BJ (cell line): ENCODE results near the gene FMNL2. TPM values are rescaled to one million over a fixed set of nuclear protein-coding genes. Genes with fewer than 3 reads are reported as not detected.

Experiments used
- CTCF ChIA-PET: fragments of 350-600 bp; formaldehyde crosslinking; extraction: SDS; loops from one replicate; lab custom pipeline; 2021; ENCODE audit warnings: antibody characterized with exemption, inconsistent platforms; lab: Yijun Ruan, JAX
- POLR2A ChIA-PET: fragments of 300-600 bp; sonication (Branson Sonifier 250); formaldehyde crosslinking; extraction: SDS; loops from one replicate; lab custom pipeline; 2021; ENCODE audit warnings: antibody characterized with exemption; lab: Charles Lee
- DNase-seq: peaks from one replicate; pipeline ENCODE4 v3.0.0-alpha.2; 2011; ENCODE audit warnings: low read depth
- H3K27me3 ChIP-seq: 2 replicates; pipeline ENCODE4 v1.6.0; 2011; ENCODE audit warnings: low read length; ENCODE audit not compliant: control insufficient read depth, insufficient read depth
- H3K36me3 ChIP-seq: 2 replicates; pipeline ENCODE4 v1.5.1; 2011; ENCODE audit warnings: low read length; ENCODE audit not compliant: control insufficient read depth, insufficient read depth
- H3K4me3 ChIP-seq: 2 replicates; pipeline ENCODE4 v1.5.1; 2011; ENCODE audit warnings: low read depth, mild to moderate bottlenecking, control low read depth, low read length
- CTCF ChIP-seq: IDR thresholded peaks from 2 replicates; pipeline ENCODE4 v1.5.1; 2011; ENCODE audit warnings: low read depth, mild to moderate bottlenecking, control low read depth, inconsistent platforms, low read length, moderate library complexity; ENCODE audit not compliant: insufficient read depth
- polyA plus RNA-seq: library from polyadenylated mRNA; depleted of rRNA; stranded (reverse); fragments of >200 nt; gene quantifications from 2 replicates; pipeline ENCODE4 v1.2.3, GENCODE V29; 2011

FMNL2 gene
- polyA plus RNA-seq, 1 experiment, result 2.4 TPM

- TF ChIP-seq CTCF, result no peak
- Histone ChIP-seq H3K4me3 (no peak overlapping the region), H3K27me3 (no peaks in the 10 kb centered on the region), H3K36me3 (no peaks in the 10 kb centered on the region)
- no peak for DNase-seq
- ChIA-PET CTCF (no interaction called here), POLR2A (no interaction called here)
Measured at GRCh38 chr2:152492911-152493310, 157.9 kb downstream of the FMNL2 start.

DNA sequence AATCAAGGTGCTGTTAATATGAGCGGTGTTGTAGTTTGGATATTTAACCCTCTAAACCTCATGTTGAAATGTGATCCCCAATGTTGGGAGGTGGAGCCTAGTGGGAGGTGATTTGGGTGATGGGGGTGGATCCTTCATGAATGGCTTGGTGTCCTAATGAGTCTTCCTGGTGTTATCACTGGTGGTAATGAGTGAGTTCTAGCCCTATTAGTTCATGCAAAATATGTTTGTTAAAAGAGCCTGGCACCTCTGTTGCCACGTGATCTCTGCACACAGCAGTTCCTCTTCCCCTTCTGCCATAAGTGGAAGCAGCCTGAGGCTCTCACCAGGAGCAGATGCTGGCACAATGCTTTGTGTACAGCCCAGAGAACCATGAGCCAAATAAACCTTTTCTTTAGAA, 158.4 kb downstream of the FMNL2 start:
- Histone ChIP-seq H3K4me3 (no peak overlapping the region), H3K27me3 (no peaks in the 10 kb centered on the region), H3K36me3 (no peaks in the 10 kb centered on the region)
- DNase-seq, result no peak
- no peak for TF ChIP-seq CTCF
- CTCF ChIA-PET, result no interaction called here
- POLR2A ChIA-PET, result no interaction called here

GRCh38 chr2:152493945-152494528, 159.1 kb downstream of the FMNL2 start:
- Histone ChIP-seq H3K27me3 (no peaks in the 10 kb centered on the region), H3K4me3 (no peak overlapping the region), H3K36me3 (no peaks in the 10 kb centered on the region)
- CTCF ChIA-PET, result interaction anchor here (1.8 kb wide), 1 partner anchor 119 kb away, joined by 3 read pairs; no protein-coding TSS in a partner anchor
- no peak for TF ChIP-seq CTCF
- POLR2A ChIA-PET, result no interaction called here
- no peak for DNase-seq

GRCh38 chr2:152496371-152496770, 161.4 kb downstream of the FMNL2 start:
- CTCF ChIA-PET, result interaction anchor here (0.6 to 1.9 kb wide), 2 partner anchors 14 to 111 kb away, joined by 3 to 4 read pairs; no protein-coding TSS in a partner anchor
- H3K36me3 ChIP-seq, result no peaks in the 10 kb centered on the region
- H3K27me3 ChIP-seq, result no peaks in the 10 kb centered on the region
- TF ChIP-seq CTCF, result no peak
- no peak for DNase-seq
- POLR2A ChIA-PET, result interaction anchor here (0.6 kb wide), 1 partner anchor 220 kb away, joined by 4 read pairs; no protein-coding TSS in a partner anchor
- no peak overlapping the region for H3K4me3 ChIP-seq

- Histone ChIP-seq H3K36me3 (no peaks in the 10 kb centered on the region), H3K27me3 (no peaks in the 10 kb centered on the region), H3K4me3 (no peak overlapping the region)
- no peak for TF ChIP-seq CTCF
- no peak for DNase-seq
- POLR2A ChIA-PET, result no interaction called here
- CTCF ChIA-PET, result no interaction called here
Measured at GRCh38 chr2:152497481-152498052, 162.6 kb downstream of the FMNL2 start.
